T-cell (primary cell): ENCODE data around the gene SLC7A10. TPM values are rescaled to one million over a fixed set of nuclear protein-coding genes. Genes with fewer than 3 reads are reported as not detected.
"Not testable (repeated sequence)": the region's sequence is repeated elsewhere in the genome, so short reads cannot be mapped to it uniquely, and the experiment has no call there.

ENCODE experiments used
- ATAC-seq, 4 experiments: fragments of 200-7000 bp in 3 of 4; fragments of 150-1000 bp in 1 of 4; cut with Tn5 transposase; replicated peaks in 1 of 4; 1 replicate in 3 of 4; 2 replicates in 1 of 4; pipeline ENCODE4 v1.10.0; 2021; ENCODE audit warnings: moderate library complexity in 3 of 4, mild to moderate bottlenecking in 2 of 4, moderate number of reproducible peaks in 1 of 4
- CTCF ChIA-PET, 2 donors: fragments of 300-600 bp; sonication (Branson Sonifier 250); formaldehyde crosslinking; loops; one replicate each; lab custom pipeline; 2022; ENCODE audit warnings: antibody characterized with exemption in 2 of 2; lab: Charles Lee
- POLR2A ChIA-PET, 2 donors: fragments of 300-600 bp; sonication (Branson Sonifier 250); formaldehyde crosslinking; loops; one replicate each; lab custom pipeline; 2022; ENCODE audit warnings: antibody characterized with exemption in 2 of 2; lab: Charles Lee
- DNase-seq, 35 experiments: peaks; one replicate each; pipeline versions ENCODE4 v3.0.0 to v3.0.0-alpha.2; 2013 to 2023
- H3K27ac ChIP-seq: one replicate; pipeline ENCODE4 v1.5.1; 2013; ENCODE audit warnings: low read length
- H3K27me3 ChIP-seq, 2 experiments: replicated peaks in 1 of 2; 1 replicate in 1 of 2; 2 replicates in 1 of 2; pipeline versions ENCODE4 v1.6.1 to v1.7.0; 2013; ENCODE audit warnings: low read length in 1 of 2, mixed read lengths in 1 of 2; ENCODE audit not compliant: control insufficient read depth in 2 of 2, insufficient read depth in 2 of 2; ENCODE audit errors: extremely low read depth in 1 of 2
- H3K36me3 ChIP-seq, 2 donors: 1 replicate in 1 of 2; 2 replicates in 1 of 2; pipeline versions ENCODE4 v1.6.1 to v1.7.0; 2013; ENCODE audit warnings: low read length in 1 of 2; ENCODE audit not compliant: control insufficient read depth in 2 of 2, insufficient read depth in 1 of 2; ENCODE audit errors: extremely low read depth in 1 of 2
- H3K4me1 ChIP-seq, 2 experiments: 1 replicate in 1 of 2; 2 replicates in 1 of 2; pipeline versions ENCODE4 v1.6.1 to v1.7.0; 2013; ENCODE audit warnings: low read length in 2 of 2, mixed read lengths in 1 of 2; ENCODE audit not compliant: insufficient read depth in 2 of 2, control insufficient read depth in 1 of 2; ENCODE audit errors: extremely low read depth in 1 of 2
- H3K4me3 ChIP-seq, 2 donors: 1 replicate in 1 of 2; 2 replicates in 1 of 2; pipeline versions ENCODE4 v1.5.1 to v1.7.0; 2013; ENCODE audit warnings: mild to moderate bottlenecking in 2 of 2, low read length in 1 of 2, moderate library complexity in 1 of 2; ENCODE audit not compliant: control insufficient read depth in 1 of 2; ENCODE audit errors: extremely low read depth in 1 of 2
- H3K9me3 ChIP-seq: 2 replicates; pipeline ENCODE4 v1.7.0; 2013
- H3K27ac Mint-ChIP-seq, 2 donors: one replicate each; pipeline ENCODE4 v1.8.0; 2020 to 2021; ENCODE audit warnings: mild to moderate bottlenecking in 2 of 2, mixed read lengths in 2 of 2
- H3K27me3 Mint-ChIP-seq, 2 donors: one replicate each; pipeline ENCODE4 v1.8.0; 2021 to 2022; ENCODE audit warnings: mixed read lengths in 2 of 2
- H3K36me3 Mint-ChIP-seq: one replicate; pipeline ENCODE4 v1.8.0; 2021; ENCODE audit warnings: mixed read lengths
- H3K4me1 Mint-ChIP-seq, 3 donors: one replicate each; pipeline ENCODE4 v1.8.0; 2020 to 2022; ENCODE audit warnings: mixed read lengths in 3 of 3, mild to moderate bottlenecking in 1 of 3
- H3K4me3 Mint-ChIP-seq, 3 donors: one replicate each; pipeline ENCODE4 v1.8.0; 2020 to 2022; ENCODE audit warnings: mild to moderate bottlenecking in 3 of 3, mixed read lengths in 3 of 3, moderate library complexity in 3 of 3
- H3K9me3 Mint-ChIP-seq, 3 donors: one replicate each; pipeline ENCODE4 v1.8.0; 2020 to 2022; ENCODE audit warnings: mixed read lengths in 3 of 3
- WGBS: methylation state at CpG from one replicate; pipeline ENCODE4 v1.1.5; 2013; ENCODE audit warnings: missing lambda C conversion rate; ENCODE audit not compliant: insufficient coverage; 5-methylcytosine and 5-hydroxymethylcytosine counted together
- total RNA-seq, 35 experiments: library from RNA in 6 of 35; stranded (reverse) in 6 of 35; fragments of 120-200 nt in 1 of 35; gene quantifications; one replicate each; pipeline versions ENCODE4 v1.2.1 to v1.2.4 and lab custom pipeline; 2013 to 2026

SLC7A10 gene
- total RNA-seq, 5 donors from 2014 or later (not counting 1 experiment from before 2014, with no cell fraction given) = not detected

DNA sequence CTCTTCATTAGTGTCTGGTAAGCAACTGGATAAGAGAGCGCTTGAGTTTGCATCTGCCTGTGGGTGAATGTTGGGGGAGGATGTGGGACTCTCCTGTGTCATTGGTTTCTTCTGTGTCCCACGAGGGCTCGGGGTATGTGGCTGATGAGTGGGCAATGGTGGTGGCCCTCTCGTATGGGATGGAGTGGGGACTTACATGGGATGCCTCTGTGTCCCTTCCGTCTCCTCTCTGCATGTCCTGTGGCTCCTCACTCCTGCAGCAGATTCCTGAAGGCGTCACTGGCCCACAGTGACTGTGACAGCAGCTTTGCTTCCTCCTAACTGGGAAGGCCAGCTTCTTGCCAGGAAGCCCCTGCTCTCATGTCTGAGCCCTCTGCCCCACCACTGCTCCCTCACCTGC is 34.1 kb downstream of the SLC7A10 start:
- POLR2A ChIA-PET = no interaction called here

DNA sequence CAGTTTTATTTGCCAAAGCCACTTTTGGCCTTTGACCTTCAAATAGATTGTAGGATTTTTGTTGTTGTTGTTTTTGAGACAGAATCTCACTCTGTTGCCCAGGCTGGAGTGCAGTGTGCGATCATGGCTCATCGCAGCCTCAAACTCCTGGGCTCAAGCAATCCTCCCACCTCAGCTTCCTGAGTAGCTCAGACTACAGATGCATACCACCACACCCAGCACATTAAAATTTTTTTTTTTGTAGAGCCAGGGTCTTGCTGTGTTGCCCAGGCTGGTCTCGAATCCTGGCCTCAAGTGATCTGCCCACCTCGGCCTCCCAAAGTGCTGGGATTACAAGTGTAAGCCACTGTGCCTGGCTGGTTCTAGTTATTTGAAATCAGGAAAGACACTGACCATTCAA is 34.6 kb downstream of the SLC7A10 start:
- 90% methylated on average over 2 of the region's 4 CpGs for WGBS
- H3K27ac Mint-ChIP-seq, H3K4me3 ChIP-seq, H3K9me3 ChIP-seq, H3K27ac ChIP-seq, H3K4me3 Mint-ChIP-seq, H3K36me3 ChIP-seq, POLR2A ChIA-PET, CTCF ChIA-PET, ATAC-seq, DNase-seq, H3K36me3 Mint-ChIP-seq, H3K9me3 Mint-ChIP-seq: not testable (repeated sequence)
- peaks cover 0 to 42% of the 10 kb centered on the region in 2 experiments for H3K27me3 ChIP-seq
- H3K4me1 ChIP-seq = peaks cover 4 to 12% of the 10 kb centered on the region in 2 experiments
- H3K27me3 Mint-ChIP-seq = peaks cover 30 to 42% of the 10 kb centered on the region in 2 donors
- peaks cover 7 to 13% (median 11%) of the 10 kb centered on the region in 3 donors for H3K4me1 Mint-ChIP-seq

More for the DNA sequence above, 34.1 kb downstream of the SLC7A10 start:
- 86% methylated on average over 3 of the region's 6 CpGs for WGBS
- no peaks in the 10 kb centered on the region for H3K9me3 ChIP-seq
- CTCF ChIA-PET = no interaction called here
- peaks cover 3 to 11% (median 8%) of the 10 kb centered on the region in 3 donors for H3K4me1 Mint-ChIP-seq
- peaks cover 2 to 9% of the 10 kb centered on the region in 2 experiments for H3K4me1 ChIP-seq
- H3K4me3 Mint-ChIP-seq = no peak overlapping the region
- H3K36me3 Mint-ChIP-seq = no peaks in the 10 kb centered on the region
- no peak overlapping the region for H3K27ac ChIP-seq
- no peaks in the 10 kb centered on the region for H3K36me3 ChIP-seq
- no peak overlapping the region for H3K4me3 ChIP-seq
- no peak overlapping the region for H3K27ac Mint-ChIP-seq
- DNase-seq = no peak
- H3K27me3 ChIP-seq = peaks cover 0 to 45% of the 10 kb centered on the region in 2 experiments
- ATAC-seq = no peak
- peaks cover 30 to 44% of the 10 kb centered on the region in 2 donors for H3K27me3 Mint-ChIP-seq
- H3K9me3 Mint-ChIP-seq = no peaks in the 10 kb centered on the region

GRCh38 chr19:33189453-33189852 is 36.2 kb downstream of the SLC7A10 start:
- peaks cover 4 to 13% of the 10 kb centered on the region in 2 experiments for H3K4me1 ChIP-seq
- no peak overlapping the region for H3K27ac ChIP-seq
- H3K36me3 Mint-ChIP-seq = no peaks in the 10 kb centered on the region
- H3K27me3 Mint-ChIP-seq = peaks cover 30 to 32% of the 10 kb centered on the region in 2 donors
- ATAC-seq (no peak), DNase-seq (no peak)
- no peaks in the 10 kb centered on the region for H3K36me3 ChIP-seq
- ChIA-PET CTCF (interaction anchor here in 1 of 2 donors (0.8 kb wide), 1 partner anchor 21 kb away, joined by 3 read pairs; no protein-coding TSS in a partner anchor), POLR2A (no interaction called here)
- H3K4me3 Mint-ChIP-seq = no peak overlapping the region
- no peak overlapping the region for H3K4me3 ChIP-seq
- H3K9me3 Mint-ChIP-seq = no peaks in the 10 kb centered on the region
- peaks cover 0 to 30% of the 10 kb centered on the region in 2 experiments for H3K27me3 ChIP-seq
- H3K4me1 Mint-ChIP-seq = peaks cover 8 to 11% (median 11%) of the 10 kb centered on the region in 3 donors
- H3K9me3 ChIP-seq = no peaks in the 10 kb centered on the region
- no CpG with 5 or more reads among the region's 1 CpG for WGBS
- H3K27ac Mint-ChIP-seq = no peak overlapping the region

DNA sequence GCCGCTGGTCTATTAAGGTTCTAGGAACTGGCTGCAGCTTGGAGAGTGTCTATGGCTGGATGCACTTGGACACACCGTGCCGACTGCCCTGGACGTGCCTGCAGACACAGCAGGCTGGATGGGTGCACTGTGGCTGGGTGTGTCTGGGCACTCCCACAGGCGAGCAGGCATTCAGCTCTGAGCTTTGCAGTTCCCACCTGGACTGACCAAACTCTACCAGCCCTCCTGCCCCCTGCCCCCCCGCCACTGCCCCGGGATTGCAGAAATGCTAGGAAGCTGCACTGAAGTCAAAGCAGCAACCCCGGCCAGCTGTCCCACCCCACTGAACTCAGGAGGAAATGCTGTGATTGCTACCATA is 38.5 kb downstream of the SLC7A10 start:
- ChIA-PET POLR2A (interaction anchor here in 1 of 2 donors (0.6 kb wide), 1 partner anchor 10 kb away, joined by 4 read pairs; no protein-coding TSS in a partner anchor), CTCF (interaction anchor here (0.6 to 1.0 kb wide), 3 partner anchors 79 to 1139 kb away, joined by 3 read pairs; no protein-coding TSS in a partner anchor)
- 63% methylated on average over 5 of the region's 8 CpGs for WGBS
- ATAC-seq (no peak), DNase-seq (no peak)
- Mint-ChIP-seq H3K36me3 (no peaks in the 10 kb centered on the region), H3K27ac (no peak overlapping the region), H3K27me3 (peaks cover 15% of the 10 kb centered on the region in 2 donors), H3K4me1 (peaks cover 7 to 9% (median 8%) of the 10 kb centered on the region in 3 donors), H3K4me3 (no peak overlapping the region), H3K9me3 (no peaks in the 10 kb centered on the region)
- peaks cover 4 to 16% of the 10 kb centered on the region in 2 experiments for H3K4me1 ChIP-seq
- H3K4me3 ChIP-seq = no peak overlapping the region
- no peak overlapping the region for H3K27ac ChIP-seq
- H3K36me3 ChIP-seq = no peaks in the 10 kb centered on the region
- peaks cover 0 to 17% of the 10 kb centered on the region in 2 experiments for H3K27me3 ChIP-seq
- no peaks in the 10 kb centered on the region for H3K9me3 ChIP-seq

- Mint-ChIP-seq H3K27me3 (peaks cover 10% of the 10 kb centered on the region in 2 donors), H3K36me3 (no peaks in the 10 kb centered on the region), H3K9me3 (no peaks in the 10 kb centered on the region), H3K27ac (no peak overlapping the region), H3K4me1 (peaks cover 7 to 9% (median 8%) of the 10 kb centered on the region in 3 donors), H3K4me3 (peak overlapping the region in 1 of 3 donors; percentile 8)
- WGBS = 0% methylated on average over 2 of the region's 11 CpGs
- Histone ChIP-seq H3K4me3 (no peak overlapping the region), H3K4me1 (peaks cover 4 to 16% of the 10 kb centered on the region in 2 experiments), H3K27me3 (peaks cover 0 to 12% of the 10 kb centered on the region in 2 experiments), H3K9me3 (no peaks in the 10 kb centered on the region), H3K36me3 (no peaks in the 10 kb centered on the region), H3K27ac (no peak overlapping the region)
- ChIA-PET CTCF (interaction anchor here in 1 of 2 donors (1.0 kb wide), 1 partner anchor 86 kb away, joined by 3 read pairs; no protein-coding TSS in a partner anchor), POLR2A (no interaction called here)
- ATAC-seq = no peak
- DNase-seq = no peak
These were observed 39.0 kb downstream of the SLC7A10 start for GRCh38 chr19:33186431-33187182.

GRCh38 chr19:33177417-33177979 is 48.2 kb downstream of the SLC7A10 start:
- Histone ChIP-seq H3K36me3 (no peaks in the 10 kb centered on the region), H3K9me3 (no peaks in the 10 kb centered on the region), H3K4me3 (peak overlapping the region; percentile 85 to 90), H3K27ac (peak overlapping the region; percentile 88), H3K4me1 (peaks cover 7 to 44% of the 10 kb centered on the region in 2 experiments), H3K27me3 (no peaks in the 10 kb centered on the region)
- no peaks in the 10 kb centered on the region for H3K36me3 Mint-ChIP-seq
- under 1% methylated on average over 38 of the region's 38 CpGs for WGBS
- peaks cover 35 to 44% (median 41%) of the 10 kb centered on the region in 3 donors for H3K4me1 Mint-ChIP-seq
- H3K4me3 Mint-ChIP-seq = peak overlapping the region; percentile 90 to 97 (median 97)
- H3K27ac Mint-ChIP-seq = peak overlapping the region; percentile 96 to 98
- ATAC-seq (peak; percentile 74 to 77 (median 75)), DNase-seq (peak in 33 of 35 experiments; percentile 61 to 92 (median 78))
- peaks cover 0 to 2% of the 10 kb centered on the region in 2 donors for H3K27me3 Mint-ChIP-seq
- H3K9me3 Mint-ChIP-seq = no peaks in the 10 kb centered on the region
- POLR2A ChIA-PET = interaction anchor here (0.6 to 2.5 kb wide), 4 partner anchors 10 to 57 kb away, joined by 3 to 10 read pairs (median 4); no protein-coding TSS in a partner anchor
- CTCF ChIA-PET = interaction anchor here in 1 of 2 donors (0.6 to 2.6 kb wide), 6 partner anchors 17 to 206 kb away, joined by 3 to 22 read pairs (median 6); partner anchors contain the start of gene CEP89
